Liver (tissue), 9 donors: ENCODE measurements around the gene TPRX1. TPM values are rescaled to one million over a fixed set of nuclear protein-coding genes. Genes with fewer than 3 reads are reported as not detected.

ENCODE experiments used
- DNase-seq: peaks from one replicate; pipeline ENCODE4 v3.0.0-alpha.2; 2017; ENCODE audit warnings: low spot score
- H3K27ac ChIP-seq, 2 donors: one replicate each; pipeline ENCODE4 v1.7.0; 2013; ENCODE audit warnings: inconsistent platforms in 2 of 2, low read length in 2 of 2, control low read depth in 1 of 2, low read depth in 1 of 2, mild to moderate bottlenecking in 1 of 2
- H3K27me3 ChIP-seq, 4 donors: one replicate each; pipeline versions ENCODE4 v1.6.1 to v1.7.0; 2013; ENCODE audit warnings: low read length in 3 of 4, inconsistent platforms in 1 of 4, mild to moderate bottlenecking in 1 of 4, moderate library complexity in 1 of 4; ENCODE audit not compliant: control insufficient read depth in 4 of 4, insufficient read depth in 4 of 4
- H3K36me3 ChIP-seq, 4 donors: one replicate each; pipeline versions ENCODE4 v1.6.1 to v1.7.0; 2013; ENCODE audit warnings: low read length in 3 of 4, mild to moderate bottlenecking in 3 of 4, low read depth in 1 of 4, moderate library complexity in 1 of 4; ENCODE audit not compliant: control insufficient read depth in 4 of 4, insufficient read depth in 3 of 4
- H3K4me1 ChIP-seq, 4 donors: one replicate each; pipeline versions ENCODE4 v1.6.1 to v1.7.0; 2013; ENCODE audit warnings: low read length in 3 of 4, mild to moderate bottlenecking in 3 of 4, moderate library complexity in 1 of 4; ENCODE audit not compliant: control insufficient read depth in 4 of 4, insufficient read depth in 4 of 4
- H3K4me3 ChIP-seq, 3 donors: one replicate each; pipeline versions ENCODE4 v1.6.1 to v1.7.0; 2013; ENCODE audit warnings: low read length in 3 of 3, control low read depth in 1 of 3, low read depth in 1 of 3, mild to moderate bottlenecking in 1 of 3
- H3K9ac ChIP-seq, 2 donors: one replicate each; pipeline ENCODE4 v1.7.0; 2013; ENCODE audit warnings: low read length in 2 of 2, mild to moderate bottlenecking in 2 of 2, moderate library complexity in 2 of 2, control low read depth in 1 of 2, low read depth in 1 of 2
- H3K9me3 ChIP-seq, 4 donors: one replicate each; pipeline versions ENCODE4 v1.6.1 to v1.7.0; 2013; ENCODE audit warnings: low read length in 3 of 4; ENCODE audit not compliant: control insufficient read depth in 4 of 4
- CTCF ChIP-seq: fragments of 150-350 bp; IDR thresholded peaks from 2 replicates; pipeline ENCODE4 v1.5.1; 2017; ENCODE audit warnings: improper control_type of control experiment, low read depth, low read length; ENCODE audit not compliant: missing input control
- EGR1 ChIP-seq, 2 donors: IDR thresholded peaks; 2 replicates each; pipeline ENCODE4 v1.6.1; 2016 to 2018; ENCODE audit warnings: antibody characterized with exemption in 2 of 2, low read depth in 2 of 2
- FOXA1 ChIP-seq: IDR thresholded peaks from 2 replicates; pipeline ENCODE4 v1.6.1; 2016; ENCODE audit warnings: antibody characterized with exemption
- FOXA2 ChIP-seq: IDR thresholded peaks from 2 replicates; pipeline ENCODE4 v1.6.1; 2016; ENCODE audit warnings: antibody characterized with exemption
- GABPA ChIP-seq, 2 donors: IDR thresholded peaks in 1 of 2; conservative IDR thresholded peaks in 1 of 2; 2 replicates each; pipeline ENCODE4 v1.6.1; 2016; ENCODE audit warnings: antibody characterized with exemption in 2 of 2, mild to moderate bottlenecking in 1 of 2, moderate library complexity in 1 of 2
- HNF4A ChIP-seq, 2 donors: conservative IDR thresholded peaks; 2 replicates each; pipeline ENCODE4 v1.6.1; 2016; ENCODE audit warnings: antibody characterized with exemption in 2 of 2, mild to moderate bottlenecking in 2 of 2
- HNF4G ChIP-seq: IDR thresholded peaks from 2 replicates; pipeline ENCODE4 v1.6.1; 2016; ENCODE audit warnings: antibody characterized with exemption
- JUND ChIP-seq, 2 donors: IDR thresholded peaks; 2 replicates each; pipeline ENCODE4 v1.6.1; 2016; ENCODE audit warnings: antibody characterized with exemption in 2 of 2
- NR2F2 ChIP-seq: IDR thresholded peaks from 2 replicates; pipeline ENCODE4 v1.6.1; 2016; ENCODE audit warnings: antibody characterized with exemption
- RAD21 ChIP-seq, 2 donors: IDR thresholded peaks; 2 replicates each; pipeline ENCODE4 v1.6.1; 2016; ENCODE audit warnings: antibody characterized with exemption in 2 of 2, mild to moderate bottlenecking in 2 of 2
- REST ChIP-seq: IDR thresholded peaks from 2 replicates; pipeline ENCODE4 v1.6.1; 2016; ENCODE audit warnings: antibody characterized with exemption, mild to moderate bottlenecking
- RXRA ChIP-seq, 2 donors: IDR thresholded peaks; 2 replicates each; pipeline ENCODE4 v1.6.1; 2017 to 2018; ENCODE audit warnings: antibody characterized with exemption in 2 of 2, mild to moderate bottlenecking in 1 of 2
- SP1 ChIP-seq: IDR thresholded peaks from 2 replicates; pipeline ENCODE4 v1.6.1; 2018; ENCODE audit warnings: antibody characterized with exemption, mild to moderate bottlenecking
- TAF1 ChIP-seq: conservative IDR thresholded peaks from 2 replicates; pipeline ENCODE4 v1.6.1; 2016; ENCODE audit warnings: antibody characterized with exemption, mild to moderate bottlenecking
- YY1 ChIP-seq: IDR thresholded peaks from 2 replicates; pipeline ENCODE4 v1.6.1; 2016; ENCODE audit warnings: antibody characterized with exemption, mild to moderate bottlenecking
- ZBTB33 ChIP-seq: IDR thresholded peaks from 2 replicates; pipeline ENCODE4 v1.6.1; 2016; ENCODE audit warnings: antibody characterized with exemption
- WGBS: extraction: QIAGEN DNeasy Blood & Tissue Kit; methylation state at CpG from one replicate; pipeline ENCODE4 v1.1.7; 2013; 5-methylcytosine and 5-hydroxymethylcytosine counted together
- polyA plus RNA-seq, 2 donors: library from polyadenylated mRNA; stranded (reverse) in 1 of 2; unstranded in 1 of 2; fragments of 200-250 nt in 1 of 2; fragments of >200 nt in 1 of 2; fragmentation: Nextera tagmentation in 1 of 2; extraction: Ambion mirVana in 1 of 2; gene quantifications; one replicate each; pipeline versions ENCODE4 v1.2.1 to v1.2.3, GENCODE V29; 2013 to 2015
- total RNA-seq, 2 donors: library from RNA; depleted of rRNA; stranded (reverse); fragments of >200 nt; gene quantifications; one replicate each; pipeline ENCODE4 v1.2.3, GENCODE V29; 2014
- TF ChIP-seq, protein P1 (sequence below): IDR thresholded peaks from 2 replicates; pipeline ENCODE4 v1.6.1; 2016; ENCODE audit warnings: antibody characterized with exemption
- TF ChIP-seq, protein P2 (sequence below): IDR thresholded peaks from 2 replicates; pipeline ENCODE4 v1.6.1; 2016; ENCODE audit warnings: antibody characterized with exemption
- donor health status: healthy.
- donor health status: healthy.
- donor health status: healthy.
- donor health status: healthy.
- donor health status: healthy.

TPRX1 gene
- total and polyA plus RNA-seq, 4 donors = not detected

- Histone ChIP-seq H3K9ac (peak overlapping the region; percentile 77 to 93), H3K9me3 (no peaks in the 10 kb centered on the region), H3K27me3 (no peaks in the 10 kb centered on the region), H3K4me3 (peak overlapping the region; percentile 76 to 87 (median 84)), H3K4me1 (peaks cover 4 to 11% (median 9%) of the 10 kb centered on the region in 4 donors), H3K27ac (peak overlapping the region; percentile 83 to 90), H3K36me3 (peaks cover 0 to 3% (median 0%) of the 10 kb centered on the region in 4 donors)
- DNase-seq = no peak
- TF ChIP-seq FOXA2 (no peak), GABPA (IDR thresholded peaks at IDR 0.05 in 1 of 2, conservative IDR thresholded peaks at IDR 0.05 in 1 of 2) (no peak), ZBTB33 (no peak), TAF1 (no peak)
- TF ChIP-seq, protein P1, sequence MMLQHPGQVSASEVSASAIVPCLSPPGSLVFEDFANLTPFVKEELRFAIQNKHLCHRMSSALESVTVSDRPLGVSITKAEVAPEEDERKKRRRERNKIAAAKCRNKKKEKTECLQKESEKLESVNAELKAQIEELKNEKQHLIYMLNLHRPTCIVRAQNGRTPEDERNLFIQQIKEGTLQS = no peak
- TF ChIP-seq, protein P2, sequence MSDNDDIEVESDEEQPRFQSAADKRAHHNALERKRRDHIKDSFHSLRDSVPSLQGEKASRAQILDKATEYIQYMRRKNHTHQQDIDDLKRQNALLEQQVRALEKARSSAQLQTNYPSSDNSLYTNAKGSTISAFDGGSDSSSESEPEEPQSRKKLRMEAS = no peak
- 4% methylated on average over 20 of the region's 20 CpGs for WGBS
Measured at GRCh38 chr19:47778954-47779351, 25.4 kb downstream of the TPRX1 start.

DNA sequence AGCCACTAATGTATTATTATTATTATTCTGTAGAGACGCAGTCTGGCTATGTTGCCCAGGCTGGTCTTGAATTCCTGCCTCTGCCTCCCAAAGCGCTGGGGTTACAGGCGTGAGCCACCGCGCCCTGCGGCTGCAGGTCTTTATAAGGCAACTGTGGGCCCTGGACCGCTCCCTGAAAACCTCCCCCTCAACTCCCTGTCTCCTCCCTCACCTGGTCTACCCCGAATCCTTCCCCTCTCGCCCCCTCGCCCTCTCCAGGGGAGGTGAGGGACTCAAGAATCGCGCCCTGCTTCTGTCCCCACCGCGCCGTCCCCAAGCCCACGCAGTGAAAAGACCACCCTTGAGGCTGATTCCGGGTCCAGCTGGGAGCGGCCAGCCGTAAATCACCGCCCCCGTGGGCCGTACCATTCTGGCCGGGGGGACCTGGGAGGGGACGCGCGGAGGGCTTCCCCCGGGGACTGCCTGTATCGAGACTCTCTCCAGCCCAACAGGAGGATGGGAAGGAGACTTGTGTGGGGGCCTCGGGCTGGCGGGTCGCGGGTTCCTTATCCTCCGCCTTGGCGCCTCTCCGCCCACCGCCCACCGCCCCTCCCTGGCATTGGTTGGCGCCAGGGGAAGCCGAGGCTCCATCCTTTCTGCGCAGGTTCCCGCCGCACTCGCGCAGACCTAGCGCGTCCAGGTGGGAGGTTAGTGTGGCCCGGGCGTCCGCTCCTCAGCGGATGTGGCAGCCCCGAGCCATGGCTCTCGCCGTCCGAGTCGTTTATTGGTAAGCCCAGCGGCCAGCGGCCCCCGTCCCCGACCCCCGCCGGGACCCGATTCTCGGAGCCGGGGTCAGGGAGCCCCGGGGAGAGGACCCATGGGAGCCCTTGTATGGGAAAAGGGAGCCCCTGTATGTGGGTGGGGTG, 26.1 kb downstream of the TPRX1 start, which contains the start of gene SELENOW:
Gene SELENOW, plus strand, starts transcription at position 655 of the 905 bp plus-strand sequence. Its CDS starts 83 bp downstream, at position 738.
- Histone ChIP-seq H3K9me3 (no peaks in the 10 kb centered on the region), H3K27ac (peak within 1 kb of the TSS; percentile 83 to 90), H3K4me3 (peak within 1 kb of the TSS; percentile 76 to 87 (median 84)), H3K36me3 (peaks cover 0 to under 1% (median 0%) of the 10 kb centered on the region in 4 donors), H3K9ac (peak within 1 kb of the TSS; percentile 77 to 93), H3K4me1 (peaks cover 4 to 11% (median 9%) of the 10 kb centered on the region in 4 donors), H3K27me3 (no peaks in the 10 kb centered on the region)
- WGBS = under 1% methylated on average over 65 of the region's 65 CpGs
- peak; percentile 81 for DNase-seq
- TF ChIP-seq JUND (IDR thresholded peaks at IDR 0.05) = no peak
- no peak for TF ChIP-seq RAD21 (IDR thresholded peaks at IDR 0.05)
- TF ChIP-seq EGR1 (IDR thresholded peaks at IDR 0.05; ENCODE audit: low read depth in 2 of 2) = peak; percentile 79 to 95
- peak; percentile 56 for TF ChIP-seq YY1
- no peak for TF ChIP-seq GABPA (IDR thresholded peaks at IDR 0.05 in 1 of 2, conservative IDR thresholded peaks at IDR 0.05 in 1 of 2)
- TF ChIP-seq ZBTB33 = no peak
- TF ChIP-seq, protein P1 = no peak
- no peak for TF ChIP-seq FOXA2
- TF ChIP-seq REST = peak; percentile 83
- no peak for TF ChIP-seq NR2F2
- TF ChIP-seq TAF1 = peak; percentile 69
- no peak for TF ChIP-seq RXRA (IDR thresholded peaks at IDR 0.05)
- TF ChIP-seq SP1 = peak; percentile 59
- TF ChIP-seq FOXA1 = no peak
- no peak for TF ChIP-seq CTCF
- no peak for TF ChIP-seq HNF4A (conservative IDR thresholded peaks at IDR 0.05)
- TF ChIP-seq HNF4G = no peak
- TF ChIP-seq, protein P2 = no peak
